HEK293 (cell line): ENCODE measurements around the gene HMCN2.

Experiments used
- CTCF ChIA-PET: fragments of 350-600 bp; formaldehyde crosslinking; extraction: SDS; loops from one replicate; lab custom pipeline; 2021; ENCODE audit warnings: antibody characterized with exemption; lab: Yijun Ruan, JAX
- POLR2A ChIA-PET: fragments of 300-600 bp; formaldehyde crosslinking; extraction: SDS; loops from one replicate; lab custom pipeline; 2020; ENCODE audit warnings: antibody characterized with exemption, inconsistent platforms; lab: Yijun Ruan, JAX
- H3K27ac ChIP-seq: fragments of 200-500 bp; sonication (Bioruptor generic); 2 replicates; pipeline ENCODE4 v1.5.1; 2014; ENCODE audit warnings: low read depth, low read length, control low read depth, inconsistent platforms; ENCODE audit errors: extremely low read depth
- H3K36me3 ChIP-seq, 2 experiments: fragments of 200-500 bp in 1 of 2; sonication (Bioruptor generic) in 1 of 2; 1 replicate in 1 of 2; 2 replicates in 1 of 2; pipeline ENCODE4 v1.5.1; 2014 to 2017; ENCODE audit warnings: inconsistent platforms in 2 of 2, low read length in 2 of 2; ENCODE audit not compliant: control insufficient read depth in 2 of 2, insufficient read depth in 1 of 2
- H3K4me1 ChIP-seq: fragments of 200-500 bp; sonication (Bioruptor generic); 2 replicates; pipeline ENCODE4 v1.5.1; 2014; ENCODE audit warnings: mild to moderate bottlenecking, low read length, inconsistent platforms; ENCODE audit not compliant: control insufficient read depth, insufficient read depth
- H3K4me3 ChIP-seq: 2 replicates; pipeline ENCODE4 v1.5.1; 2011; ENCODE audit warnings: low read depth, mild to moderate bottlenecking, control low read depth, low read length, moderate library complexity
- H3K9me3 ChIP-seq: fragments of 200-500 bp; sonication (Bioruptor generic); 2 replicates; pipeline ENCODE4 v1.5.1; 2014; ENCODE audit warnings: low read depth, low read length, inconsistent platforms; ENCODE audit not compliant: control insufficient read depth, insufficient read depth
- GLIS1 ChIP-seq: fragments of 450-650 bp; formaldehyde crosslinking; IDR thresholded peaks from 2 replicates; pipeline ENCODE4 v1.5.1; 2016; ENCODE audit warnings: missing biosample characterization, missing genetic modification characterization
- MEIS1 ChIP-seq: sonication (generic); formaldehyde crosslinking; IDR thresholded peaks from 2 replicates; pipeline ENCODE4 v1.8.1; 2022; ENCODE audit warnings: missing genetic modification reagents, mild to moderate bottlenecking, borderline replicate concordance
- MYNN ChIP-seq: fragments of 450-650 bp; formaldehyde crosslinking; IDR thresholded peaks from 2 replicates; pipeline ENCODE4 v1.5.1; 2016; ENCODE audit warnings: missing biosample characterization, missing genetic modification characterization, borderline replicate concordance
- MZF1 ChIP-seq: fragments of 450-650 bp; formaldehyde crosslinking; IDR thresholded peaks from 2 replicates; pipeline ENCODE4 v1.5.1; 2017; ENCODE audit warnings: missing biosample characterization, missing genetic modification characterization, borderline replicate concordance
- SCRT1 ChIP-seq: fragments of 450-650 bp; formaldehyde crosslinking; IDR thresholded peaks from 2 replicates; pipeline ENCODE4 v1.5.1; 2016; ENCODE audit warnings: missing biosample characterization, missing genetic modification characterization, borderline replicate concordance
- SETDB1 ChIP-seq: IDR thresholded peaks from one replicate; pipeline ENCODE4 v1.6.1; 2017; ENCODE audit warnings: mild to moderate bottlenecking, low read length, moderate library complexity, mixed read lengths; ENCODE audit not compliant: insufficient read length
- WT1 ChIP-seq: fragments of 450-650 bp; formaldehyde crosslinking; IDR thresholded peaks from 2 replicates; pipeline ENCODE4 v1.5.1; 2016; ENCODE audit warnings: missing biosample characterization, missing genetic modification characterization
- ZBTB1 ChIP-seq: fragments of 450-650 bp; formaldehyde crosslinking; IDR thresholded peaks from 2 replicates; pipeline ENCODE4 v1.5.1; 2016; ENCODE audit warnings: missing biosample characterization, missing genetic modification characterization
- ZFP37 ChIP-seq: fragments of 450-650 bp; formaldehyde crosslinking; IDR thresholded peaks from 2 replicates; pipeline ENCODE4 v1.5.1; 2016; ENCODE audit warnings: missing biosample characterization, missing genetic modification characterization
- ZIC2 ChIP-seq: fragments of 450-650 bp; formaldehyde crosslinking; IDR thresholded peaks from 2 replicates; pipeline ENCODE4 v1.5.1; 2016; ENCODE audit warnings: missing biosample characterization, missing genetic modification characterization
- ZNF132 ChIP-seq: fragments of 450-650 bp; formaldehyde crosslinking; IDR thresholded peaks from 2 replicates; pipeline ENCODE4 v1.5.1; 2017; ENCODE audit warnings: missing biosample characterization, missing genetic modification characterization, borderline replicate concordance
- ZNF223 ChIP-seq: fragments of 450-650 bp; formaldehyde crosslinking; IDR thresholded peaks from 2 replicates; pipeline ENCODE4 v1.5.1; 2016; ENCODE audit warnings: missing biosample characterization, missing genetic modification characterization
- ZNF239 ChIP-seq: fragments of 450-650 bp; formaldehyde crosslinking; IDR thresholded peaks from 2 replicates; pipeline ENCODE4 v1.5.1; 2016; ENCODE audit warnings: missing biosample characterization, missing genetic modification characterization
- ZNF248 ChIP-seq: fragments of 450-650 bp; formaldehyde crosslinking; IDR thresholded peaks from 2 replicates; pipeline ENCODE4 v1.5.1; 2017; ENCODE audit warnings: missing biosample characterization, missing genetic modification characterization
- ZNF416 ChIP-seq: fragments of 450-650 bp; formaldehyde crosslinking; IDR thresholded peaks from 2 replicates; pipeline ENCODE4 v1.5.1; 2016; ENCODE audit warnings: missing biosample characterization, missing genetic modification characterization
- ZNF433 ChIP-seq: fragments of 450-650 bp; formaldehyde crosslinking; IDR thresholded peaks from 2 replicates; pipeline ENCODE4 v1.5.1; 2016; ENCODE audit warnings: missing biosample characterization, missing genetic modification characterization, low read depth
- ZNF473 ChIP-seq: fragments of 450-650 bp; formaldehyde crosslinking; IDR thresholded peaks from 2 replicates; pipeline ENCODE4 v1.5.1; 2017; ENCODE audit warnings: missing biosample characterization, missing genetic modification characterization
- ZNF654 ChIP-seq: fragments of 450-650 bp; formaldehyde crosslinking; IDR thresholded peaks from 2 replicates; pipeline ENCODE4 v1.5.1; 2016; ENCODE audit warnings: low read depth, missing biosample characterization, missing genetic modification characterization
- ZNF658 ChIP-seq: fragments of 450-650 bp; formaldehyde crosslinking; IDR thresholded peaks from 2 replicates; pipeline ENCODE4; 2016; ENCODE audit warnings: missing biosample characterization, missing genetic modification characterization
- ZNF791 ChIP-seq: fragments of 450-650 bp; formaldehyde crosslinking; IDR thresholded peaks from 2 replicates; pipeline ENCODE4 v1.5.1; 2016; ENCODE audit warnings: missing biosample characterization, missing genetic modification characterization
- ZSCAN16 ChIP-seq: fragments of 450-650 bp; formaldehyde crosslinking; IDR thresholded peaks from 2 replicates; pipeline ENCODE4 v1.5.1; 2016; ENCODE audit warnings: missing biosample characterization, missing genetic modification characterization
- TF ChIP-seq, protein P1 (sequence below): fragments of 450-650 bp; formaldehyde crosslinking; IDR thresholded peaks from 2 replicates; pipeline ENCODE4 v1.5.1; 2016; ENCODE audit warnings: missing biosample characterization, missing genetic modification characterization, borderline replicate concordance
- TF ChIP-seq, protein P2 (sequence below): fragments of 450-650 bp; formaldehyde crosslinking; IDR thresholded peaks from 2 replicates; pipeline ENCODE4 v1.5.1; 2017; ENCODE audit warnings: missing biosample characterization, missing genetic modification characterization
- TF ChIP-seq, protein P3 (sequence below): sonication (generic); formaldehyde crosslinking; IDR thresholded peaks from 2 replicates; pipeline ENCODE4 v1.8.1; 2022; ENCODE audit warnings: mild to moderate bottlenecking, moderate library complexity, missing genetic modification reagents
- TF ChIP-seq, protein P4 (sequence below): fragments of 450-650 bp; formaldehyde crosslinking; IDR thresholded peaks from 2 replicates; pipeline ENCODE4 v1.5.1; 2016; ENCODE audit warnings: missing biosample characterization, missing genetic modification characterization
- TF ChIP-seq, protein P5 (sequence below): fragments of 450-650 bp; formaldehyde crosslinking; IDR thresholded peaks from 2 replicates; pipeline ENCODE4 v1.5.1; 2016; ENCODE audit warnings: missing biosample characterization, missing genetic modification characterization, borderline replicate concordance
- TF ChIP-seq, protein P6 (sequence below): fragments of 450-650 bp; formaldehyde crosslinking; IDR thresholded peaks from 2 replicates; pipeline ENCODE4 v1.5.1; 2016; ENCODE audit warnings: missing biosample characterization, missing genetic modification characterization

The HMCN2 gene

DNA sequence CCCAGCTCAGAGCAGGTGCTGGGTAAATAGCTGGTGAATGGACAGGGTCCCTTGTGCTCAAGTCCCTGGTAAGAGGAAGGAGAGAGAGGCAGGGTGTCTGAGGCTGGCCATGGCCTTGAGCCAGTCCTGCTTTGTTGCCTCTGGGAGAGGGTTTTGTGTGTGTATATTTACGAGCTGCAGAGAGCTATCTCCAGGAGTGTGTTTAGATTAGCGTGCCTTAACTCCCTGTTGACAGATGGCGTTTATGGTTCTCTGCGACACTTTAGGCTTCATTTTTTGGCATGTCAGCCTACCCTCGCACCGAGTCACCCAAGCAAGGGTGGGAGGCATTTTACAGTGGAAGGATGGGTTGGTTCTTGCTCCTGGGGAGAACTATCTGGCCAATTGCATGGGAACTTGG is 22.2 kb downstream of the HMCN2 start (continued):
- TF ChIP-seq, protein P1, sequence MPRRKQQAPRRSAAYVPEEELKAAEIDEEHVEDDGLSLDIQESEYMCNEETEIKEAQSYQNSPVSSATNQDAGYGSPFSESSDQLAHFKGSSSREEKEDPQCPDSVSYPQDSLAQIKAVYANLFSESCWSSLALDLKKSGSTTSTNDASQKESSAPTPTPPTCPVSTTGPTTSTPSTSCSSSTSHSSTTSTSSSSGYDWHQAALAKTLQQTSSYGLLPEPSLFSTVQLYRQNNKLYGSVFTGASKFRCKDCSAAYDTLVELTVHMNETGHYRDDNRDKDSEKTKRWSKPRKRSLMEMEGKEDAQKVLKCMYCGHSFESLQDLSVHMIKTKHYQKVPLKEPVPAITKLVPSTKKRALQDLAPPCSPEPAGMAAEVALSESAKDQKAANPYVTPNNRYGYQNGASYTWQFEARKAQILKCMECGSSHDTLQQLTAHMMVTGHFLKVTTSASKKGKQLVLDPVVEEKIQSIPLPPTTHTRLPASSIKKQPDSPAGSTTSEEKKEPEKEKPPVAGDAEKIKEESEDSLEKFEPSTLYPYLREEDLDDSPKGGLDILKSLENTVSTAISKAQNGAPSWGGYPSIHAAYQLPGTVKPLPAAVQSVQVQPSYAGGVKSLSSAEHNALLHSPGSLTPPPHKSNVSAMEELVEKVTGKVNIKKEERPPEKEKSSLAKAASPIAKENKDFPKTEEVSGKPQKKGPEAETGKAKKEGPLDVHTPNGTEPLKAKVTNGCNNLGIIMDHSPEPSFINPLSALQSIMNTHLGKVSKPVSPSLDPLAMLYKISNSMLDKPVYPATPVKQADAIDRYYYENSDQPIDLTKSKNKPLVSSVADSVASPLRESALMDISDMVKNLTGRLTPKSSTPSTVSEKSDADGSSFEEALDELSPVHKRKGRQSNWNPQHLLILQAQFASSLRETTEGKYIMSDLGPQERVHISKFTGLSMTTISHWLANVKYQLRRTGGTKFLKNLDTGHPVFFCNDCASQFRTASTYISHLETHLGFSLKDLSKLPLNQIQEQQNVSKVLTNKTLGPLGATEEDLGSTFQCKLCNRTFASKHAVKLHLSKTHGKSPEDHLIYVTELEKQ (tag by site-specific recombination), result peak; percentile 78; the same call in 1 of the 2 replicates
- TF ChIP-seq ZNF791, result no peak
- no peak for TF ChIP-seq MEIS1 (CRISPR knock-in tag)
- TF ChIP-seq ZNF473 (tag by site-specific recombination), result no peak
- peak; percentile 93 for TF ChIP-seq ZIC2 (tag by site-specific recombination)
- TF ChIP-seq, protein P2, sequence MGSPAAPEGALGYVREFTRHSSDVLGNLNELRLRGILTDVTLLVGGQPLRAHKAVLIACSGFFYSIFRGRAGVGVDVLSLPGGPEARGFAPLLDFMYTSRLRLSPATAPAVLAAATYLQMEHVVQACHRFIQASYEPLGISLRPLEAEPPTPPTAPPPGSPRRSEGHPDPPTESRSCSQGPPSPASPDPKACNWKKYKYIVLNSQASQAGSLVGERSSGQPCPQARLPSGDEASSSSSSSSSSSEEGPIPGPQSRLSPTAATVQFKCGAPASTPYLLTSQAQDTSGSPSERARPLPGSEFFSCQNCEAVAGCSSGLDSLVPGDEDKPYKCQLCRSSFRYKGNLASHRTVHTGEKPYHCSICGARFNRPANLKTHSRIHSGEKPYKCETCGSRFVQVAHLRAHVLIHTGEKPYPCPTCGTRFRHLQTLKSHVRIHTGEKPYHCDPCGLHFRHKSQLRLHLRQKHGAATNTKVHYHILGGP (tag by site-specific recombination), result no peak
- peak; percentile 98 for TF ChIP-seq WT1 (tag by site-specific recombination)
- peak; percentile 59; the same call in 1 of the 2 replicates for TF ChIP-seq SCRT1 (tag by site-specific recombination)
- no peak for TF ChIP-seq ZNF239 (tag by site-specific recombination)
- TF ChIP-seq, protein P3, sequence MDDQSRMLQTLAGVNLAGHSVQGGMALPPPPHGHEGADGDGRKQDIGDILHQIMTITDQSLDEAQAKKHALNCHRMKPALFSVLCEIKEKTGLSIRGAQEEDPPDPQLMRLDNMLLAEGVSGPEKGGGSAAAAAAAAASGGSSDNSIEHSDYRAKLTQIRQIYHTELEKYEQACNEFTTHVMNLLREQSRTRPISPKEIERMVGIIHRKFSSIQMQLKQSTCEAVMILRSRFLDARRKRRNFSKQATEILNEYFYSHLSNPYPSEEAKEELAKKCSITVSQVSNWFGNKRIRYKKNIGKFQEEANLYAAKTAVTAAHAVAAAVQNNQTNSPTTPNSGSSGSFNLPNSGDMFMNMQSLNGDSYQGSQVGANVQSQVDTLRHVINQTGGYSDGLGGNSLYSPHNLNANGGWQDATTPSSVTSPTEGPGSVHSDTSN, result no peak
- no peak for TF ChIP-seq ZNF248
- TF ChIP-seq, all 188 proteins: peak for 47

DNA sequence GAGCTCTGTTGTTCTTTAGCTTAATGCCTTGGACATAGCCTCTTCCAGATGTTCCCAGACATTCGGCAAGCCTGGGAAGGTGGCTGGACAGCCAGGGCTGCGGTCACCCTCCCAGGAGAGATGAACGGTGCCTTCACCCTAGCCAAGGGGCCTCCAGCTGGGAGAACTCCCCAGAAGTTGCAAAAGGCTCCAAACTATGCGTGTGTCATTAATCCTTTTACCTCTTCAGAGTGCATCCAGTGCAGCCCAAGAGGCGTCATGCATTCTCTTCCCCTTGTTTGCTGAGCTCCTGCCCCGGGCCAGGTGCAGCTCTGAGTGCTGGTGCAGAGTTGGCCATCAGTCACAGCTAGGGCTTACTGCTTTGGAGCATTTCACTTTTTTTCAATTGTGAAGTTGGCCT is 22.8 kb downstream of the HMCN2 start:
- CTCF ChIA-PET, result interaction anchor here (0.9 to 2.5 kb wide), 6 partner anchors 16 to 413 kb away, joined by 3 to 6 read pairs (median 4); no protein-coding TSS in a partner anchor
- no peaks in the 10 kb centered on the region for H3K36me3 ChIP-seq
- TF ChIP-seq SETDB1, result no peak
- TF ChIP-seq ZNF223, result no peak
- peak; percentile 83 for TF ChIP-seq GLIS1 (tag by site-specific recombination)
- TF ChIP-seq ZNF416 (tag by site-specific recombination), result no peak
- TF ChIP-seq, protein P4, sequence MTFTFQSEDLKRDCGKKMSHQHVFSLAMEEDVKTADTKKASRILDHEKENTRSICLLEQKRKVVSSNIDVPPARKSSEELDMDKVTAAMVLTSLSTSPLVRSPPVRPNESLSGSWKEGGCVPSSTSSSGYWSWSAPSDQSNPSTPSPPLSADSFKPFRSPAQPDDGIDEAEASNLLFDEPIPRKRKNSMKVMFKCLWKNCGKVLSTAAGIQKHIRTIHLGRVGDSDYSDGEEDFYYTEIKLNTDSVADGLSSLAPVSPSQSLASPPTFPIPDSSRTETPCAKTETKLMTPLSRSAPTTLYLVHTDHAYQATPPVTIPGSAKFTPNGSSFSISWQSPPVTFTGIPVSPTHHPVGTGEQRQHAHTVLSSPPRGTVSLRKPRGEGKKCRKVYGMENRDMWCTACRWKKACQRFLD (tag by site-specific recombination), result no peak
- TF ChIP-seq MZF1, result no peak
- TF ChIP-seq, protein P5, sequence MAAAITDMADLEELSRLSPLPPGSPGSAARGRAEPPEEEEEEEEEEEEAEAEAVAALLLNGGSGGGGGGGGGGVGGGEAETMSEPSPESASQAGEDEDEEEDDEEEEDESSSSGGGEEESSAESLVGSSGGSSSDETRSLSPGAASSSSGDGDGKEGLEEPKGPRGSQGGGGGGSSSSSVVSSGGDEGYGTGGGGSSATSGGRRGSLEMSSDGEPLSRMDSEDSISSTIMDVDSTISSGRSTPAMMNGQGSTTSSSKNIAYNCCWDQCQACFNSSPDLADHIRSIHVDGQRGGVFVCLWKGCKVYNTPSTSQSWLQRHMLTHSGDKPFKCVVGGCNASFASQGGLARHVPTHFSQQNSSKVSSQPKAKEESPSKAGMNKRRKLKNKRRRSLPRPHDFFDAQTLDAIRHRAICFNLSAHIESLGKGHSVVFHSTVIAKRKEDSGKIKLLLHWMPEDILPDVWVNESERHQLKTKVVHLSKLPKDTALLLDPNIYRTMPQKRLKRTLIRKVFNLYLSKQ, result no peak
- TF ChIP-seq MYNN, result no peak
- TF ChIP-seq, protein P6, sequence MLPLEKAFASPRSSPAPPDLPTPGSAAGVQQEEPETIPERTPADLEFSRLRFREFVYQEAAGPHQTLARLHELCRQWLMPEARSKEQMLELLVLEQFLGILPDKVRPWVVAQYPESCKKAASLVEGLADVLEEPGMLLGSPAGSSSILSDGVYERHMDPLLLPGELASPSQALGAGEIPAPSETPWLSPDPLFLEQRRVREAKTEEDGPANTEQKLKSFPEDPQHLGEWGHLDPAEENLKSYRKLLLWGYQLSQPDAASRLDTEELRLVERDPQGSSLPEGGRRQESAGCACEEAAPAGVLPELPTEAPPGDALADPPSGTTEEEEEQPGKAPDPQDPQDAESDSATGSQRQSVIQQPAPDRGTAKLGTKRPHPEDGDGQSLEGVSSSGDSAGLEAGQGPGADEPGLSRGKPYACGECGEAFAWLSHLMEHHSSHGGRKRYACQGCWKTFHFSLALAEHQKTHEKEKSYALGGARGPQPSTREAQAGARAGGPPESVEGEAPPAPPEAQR (tag by site-specific recombination), result no peak
- TF ChIP-seq ZNF658 (tag by site-specific recombination), result no peak
- no peak for TF ChIP-seq ZNF654 (tag by site-specific recombination)
- no peak for TF ChIP-seq ZBTB1 (tag by site-specific recombination)
- TF ChIP-seq ZNF433 (tag by site-specific recombination), result no peak
- TF ChIP-seq ZNF132 (tag by site-specific recombination), result no peak
- no peak for TF ChIP-seq ZFP37 (tag by site-specific recombination)
- TF ChIP-seq ZSCAN16 (tag by site-specific recombination), result peak; percentile 89
- H3K27ac ChIP-seq, result no peak overlapping the region
- H3K9me3 ChIP-seq, result no peaks in the 10 kb centered on the region
- H3K4me1 ChIP-seq, result peaks cover 8% of the 10 kb centered on the region
- H3K4me3 ChIP-seq, result no peak overlapping the region
- POLR2A ChIA-PET, result no interaction called here
